HG03558 (cell line): ENCODE results near the gene STS.
A peak's percentile ranks its signal among the peaks of the same experiment; 100 is the strongest.

Experiments
- ATAC-seq: cut with Tn5 transposase; IDR thresholded peaks from one replicate; pipeline ENCODE4 v1.9.1; 2021; ENCODE audit warnings: moderate number of reproducible peaks; ENCODE audit not compliant: unreplicated experiment; ENCODE audit errors: extremely low read depth

Gene STS

DNA sequence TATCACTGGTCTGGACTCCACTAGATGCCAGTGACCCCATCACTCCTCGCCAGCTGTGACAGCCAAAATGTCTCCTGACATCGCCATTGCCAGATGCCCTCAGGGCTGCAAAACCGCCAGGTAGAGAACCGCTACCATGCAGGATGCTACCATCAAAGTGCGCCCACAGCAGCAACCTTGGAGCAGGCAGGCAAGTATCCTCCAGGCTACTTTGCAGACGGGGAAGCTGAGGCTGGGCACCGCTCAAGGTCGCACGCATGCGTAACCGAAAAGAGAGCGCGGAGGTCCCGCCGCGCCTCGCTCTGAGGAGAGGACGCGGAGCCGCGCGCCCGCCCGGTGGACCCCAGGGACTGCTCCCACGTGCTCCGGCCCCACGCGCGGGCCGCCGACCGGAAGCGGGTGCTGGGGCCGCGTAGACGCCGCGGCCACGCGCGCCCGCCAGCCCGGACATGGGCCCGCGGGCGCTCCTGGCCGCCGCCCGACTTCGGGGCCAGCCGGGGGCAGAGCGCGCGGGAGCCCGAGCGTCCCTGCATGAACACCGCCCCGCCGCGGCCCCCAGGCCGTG is at the start of gene STS:
Gene STS (plus strand): TSS at position 300 of the 565 bp plus-strand sequence. CDS start 105,488 bp downstream, outside the sequence.
- ATAC-seq = peak; percentile 19

- ATAC-seq = no peak
Measured at GRCh38 chrX:7100022-7100421, 47.5 kb upstream of the STS start.

GRCh38 chrX:7102119-7102518 is 45.4 kb upstream of the STS start:
- no peak for ATAC-seq

DNA sequence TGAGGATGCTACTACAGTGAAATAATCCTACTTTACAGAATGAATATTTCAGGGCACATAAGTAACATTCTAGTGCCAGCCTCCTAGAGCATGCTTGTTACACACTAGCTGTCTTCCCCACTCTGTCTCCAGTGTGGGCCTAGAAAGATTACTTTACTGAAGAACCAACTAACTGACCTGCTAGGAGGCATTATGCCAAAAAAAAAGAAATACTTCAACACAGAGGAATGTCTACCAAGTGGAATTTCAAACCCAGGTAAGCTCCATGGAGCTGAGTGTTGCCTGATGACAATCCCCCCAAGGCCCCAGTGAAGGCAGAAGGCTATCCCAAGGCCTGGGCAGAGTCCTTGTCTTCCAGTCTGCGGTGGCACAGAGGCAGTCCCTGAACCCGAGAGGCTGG is 40.9 kb upstream of the STS start:
- no peak for ATAC-seq

DNA sequence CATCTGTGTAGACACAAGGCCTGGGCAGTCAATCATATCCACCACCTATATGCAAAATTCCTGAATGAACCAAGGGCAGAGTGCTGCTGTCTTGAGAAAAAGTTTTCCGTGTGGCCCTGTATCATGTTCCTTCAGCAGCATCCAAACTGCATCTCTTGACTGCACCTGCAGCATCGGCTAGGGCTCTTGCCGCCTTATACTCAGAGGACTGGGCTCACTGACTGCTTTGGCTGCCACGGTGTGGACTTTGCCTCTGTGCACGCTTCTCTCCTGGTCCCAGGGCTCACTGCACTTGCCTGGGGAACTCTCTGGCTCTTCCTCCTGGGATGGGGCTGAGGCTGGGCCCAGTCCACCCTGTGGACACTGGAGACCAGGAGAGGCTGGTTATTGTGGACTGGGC is 39.5 kb upstream of the STS start:
- ATAC-seq = no peak

DNA sequence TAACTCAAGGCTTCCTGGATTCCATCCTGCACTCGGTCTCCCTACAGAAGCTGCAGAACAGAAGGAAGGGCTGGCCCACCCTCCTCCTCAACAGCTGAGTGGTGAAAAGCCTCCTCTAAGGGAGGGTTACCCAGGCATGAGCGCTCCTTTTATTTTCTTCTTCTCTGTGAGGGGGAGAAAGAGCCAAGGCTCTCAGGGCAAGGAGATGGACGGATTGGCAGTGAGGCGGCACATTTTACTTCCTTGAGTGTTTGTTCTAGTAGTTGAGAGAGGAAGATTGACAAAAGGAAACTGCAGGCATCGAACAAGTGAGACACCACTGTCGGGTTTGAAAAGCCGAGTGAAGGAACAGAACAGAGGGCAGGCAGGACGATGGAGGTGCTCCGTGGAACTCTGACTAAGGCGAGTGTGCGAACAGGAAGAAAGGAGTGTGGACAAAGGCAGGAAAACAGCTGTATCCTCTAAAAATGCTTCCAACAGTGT is 38.4 kb upstream of the STS start:
- ATAC-seq = no peak

- ATAC-seq = peak; percentile 63
Measured at GRCh38 chrX:7109838-7110793, 37.4 kb upstream of the STS start.

GRCh38 chrX:7110821-7111276 is 36.7 kb upstream of the STS start:
- ATAC-seq = peak; percentile 31

DNA sequence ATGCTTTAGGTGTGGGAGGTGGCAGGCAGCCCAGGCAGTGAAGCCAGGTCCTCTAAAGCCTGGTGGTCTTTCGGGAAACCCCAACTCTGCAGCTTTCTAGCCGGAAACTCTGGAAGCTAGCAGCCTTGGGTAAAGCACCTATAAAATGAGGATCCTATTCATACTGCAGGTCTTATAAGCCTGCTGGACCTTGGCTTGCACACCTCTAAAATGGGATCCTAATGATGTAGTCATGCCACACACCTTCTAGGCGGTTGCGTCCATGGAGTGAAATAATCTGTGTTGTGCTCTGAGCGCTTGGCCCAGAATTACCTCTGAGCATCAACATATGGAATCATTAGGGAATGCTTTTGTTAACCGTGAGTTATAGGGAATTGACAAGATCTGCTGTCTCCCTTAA is 36.0 kb upstream of the STS start:
- ATAC-seq = no peak

- no peak for ATAC-seq
Measured at GRCh38 chrX:7112071-7112470, 35.4 kb upstream of the STS start.

- peak; percentile 73 for ATAC-seq
Measured at GRCh38 chrX:7115557-7115956, 32.0 kb upstream of the STS start.

DNA sequence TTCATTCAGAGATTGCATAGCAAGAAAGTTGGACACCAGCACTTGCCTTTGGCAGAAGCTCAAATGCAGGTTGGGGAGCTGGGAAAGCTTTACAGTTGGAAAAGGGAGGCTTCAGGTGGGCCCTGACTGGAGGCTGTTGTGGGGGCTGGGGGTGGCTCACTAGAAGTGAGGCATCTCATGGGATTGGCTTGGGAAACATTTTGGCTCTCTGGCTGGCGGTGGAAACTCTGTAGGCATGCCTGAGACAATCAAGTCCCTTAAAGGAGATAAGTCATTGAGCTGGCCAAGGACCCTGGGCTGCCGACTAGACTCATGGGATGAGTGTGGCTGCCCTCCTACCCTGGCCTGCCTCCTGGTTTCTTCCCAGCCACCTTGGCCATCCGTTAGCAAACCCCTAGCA is 31.4 kb upstream of the STS start:
- ATAC-seq = no peak

DNA sequence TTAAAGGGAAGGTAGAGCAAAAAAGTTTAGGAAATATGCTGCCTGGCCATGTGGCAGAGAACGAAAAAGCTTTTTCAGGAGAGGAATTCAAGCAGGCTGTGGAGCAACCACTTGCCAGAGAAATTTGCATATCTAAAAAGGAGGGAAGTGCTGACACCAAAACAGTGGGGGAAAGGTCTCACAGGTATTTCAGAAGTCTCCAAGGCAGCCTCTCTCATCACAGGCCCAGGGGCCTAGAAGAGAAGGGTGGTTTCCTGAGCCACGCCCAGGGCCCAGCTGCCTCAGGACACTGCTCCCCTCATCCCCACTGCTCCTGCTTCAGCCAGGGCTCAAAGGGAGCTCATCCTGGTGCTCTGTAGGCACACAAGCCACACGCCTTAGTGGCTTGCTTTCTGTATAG is 29.9 kb upstream of the STS start:
- peak; percentile 24 for ATAC-seq

GRCh38 chrX:7119950-7120877 is 27.3 kb upstream of the STS start:
- no peak for ATAC-seq

GRCh38 chrX:7120878-7121219 is 26.7 kb upstream of the STS start:
- no peak for ATAC-seq

- ATAC-seq = no peak
Measured at GRCh38 chrX:7127056-7127455, 20.5 kb upstream of the STS start.

DNA sequence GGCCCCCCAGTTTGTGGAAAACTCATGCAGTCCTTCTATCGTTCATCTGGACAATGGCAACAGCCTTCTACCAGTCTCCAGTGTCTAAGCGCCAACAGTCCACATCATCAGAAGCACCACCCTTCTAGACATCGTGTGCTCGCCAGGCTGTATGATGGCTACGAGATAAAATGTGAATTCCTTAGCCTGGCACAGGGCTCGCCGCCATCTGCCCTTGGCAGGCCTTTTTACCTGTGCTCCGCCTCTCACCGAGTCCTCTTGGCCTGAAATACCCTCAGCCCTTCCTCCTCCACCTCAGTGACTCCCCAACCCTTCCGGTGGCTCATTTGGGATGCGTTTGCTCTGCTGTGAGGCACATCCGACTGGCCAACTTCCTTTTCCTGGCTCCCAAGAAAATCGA is 15.9 kb upstream of the STS start:
- no peak for ATAC-seq

DNA sequence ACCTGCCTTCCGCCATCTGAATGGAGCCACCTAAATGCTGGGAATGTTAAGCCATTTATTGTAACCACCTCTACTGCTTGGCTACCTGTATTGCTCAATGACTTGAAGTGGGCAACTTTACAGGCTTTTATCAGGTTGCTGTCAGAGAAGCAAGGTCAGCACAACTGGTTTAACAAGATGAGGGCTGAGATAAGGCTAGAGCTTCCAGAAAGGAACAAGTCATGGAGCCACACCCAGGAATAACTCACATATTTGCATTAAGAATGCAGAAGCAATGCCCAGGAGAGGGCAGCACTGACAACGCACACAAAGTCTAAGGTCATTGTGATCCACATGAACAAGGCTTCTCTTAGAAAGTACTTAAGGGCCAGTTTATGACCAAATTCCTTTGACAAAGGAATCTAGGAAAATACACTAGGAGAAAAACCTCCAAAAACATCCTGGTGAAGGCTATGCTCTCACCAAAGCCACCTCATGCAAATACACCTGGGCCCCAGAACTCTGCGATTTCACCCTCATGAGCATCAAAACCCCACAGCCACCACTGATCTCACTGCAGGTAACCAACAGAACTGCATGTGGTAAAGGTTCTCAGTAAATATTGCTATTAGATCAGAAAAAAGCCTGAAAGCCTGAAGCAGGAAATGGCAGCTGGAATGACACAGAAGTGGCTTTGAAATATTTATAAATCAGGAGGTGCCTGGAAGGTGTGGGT is 15.0 kb upstream of the STS start:
- peak; percentile 47 for ATAC-seq

- ATAC-seq = no peak
Measured at GRCh38 chrX:7133050-7133440, 14.5 kb upstream of the STS start.

DNA sequence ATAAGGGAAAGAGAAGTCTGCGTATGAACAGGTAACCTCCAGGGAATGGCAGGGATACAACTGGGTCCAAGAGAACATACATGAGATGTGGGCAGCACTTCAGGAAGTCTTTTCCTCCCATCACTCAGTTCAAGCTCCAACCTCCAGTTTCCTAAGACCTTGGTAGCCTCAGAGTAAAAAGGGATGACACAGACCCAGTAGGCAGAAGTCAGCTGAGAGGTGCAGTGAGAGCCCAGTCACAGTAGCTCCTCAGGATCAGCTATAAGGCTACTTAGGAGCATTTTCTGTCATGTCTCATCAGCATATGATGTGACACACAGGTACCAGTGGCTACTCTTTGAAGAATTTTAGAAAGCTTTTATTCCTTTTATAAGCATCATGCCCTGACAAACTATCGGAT is 12.5 kb upstream of the STS start:
- ATAC-seq = no peak
